HCT116 (cell line): ENCODE data around the gene CDH2.

Experiments
- POLR2A ChIP-seq: IDR thresholded peaks from 2 replicates; pipeline ENCODE4 v1.7.0; 2011; ENCODE audit warnings: borderline replicate concordance; ENCODE audit not compliant: insufficient read depth, insufficient read length; ENCODE audit errors: extremely low read depth
- RAD21 ChIP-seq: IDR thresholded peaks from 2 replicates; pipeline ENCODE4 v1.6.1; 2012; ENCODE audit warnings: low read depth, mild to moderate bottlenecking
- SP1 ChIP-seq: IDR thresholded peaks from 2 replicates; pipeline ENCODE4 v1.6.1; 2012; ENCODE audit warnings: low read depth
- YY1 ChIP-seq: IDR thresholded peaks from 2 replicates; pipeline ENCODE4 v1.6.1; 2011; ENCODE audit warnings: low read length, low read depth, moderate library complexity, mild to moderate bottlenecking; ENCODE audit not compliant: insufficient replicate concordance; ENCODE audit errors: extremely low read depth
- TF ChIP-seq, protein P1 (sequence below), 3 experiments: fragments of 200-600 bp in 1 of 3; sonication (generic) in 1 of 3; IDR thresholded peaks in 2 of 3; conservative IDR thresholded peaks in 1 of 3; 2 replicates each; pipeline ENCODE4 v1.5.1; 2012 to 2017; ENCODE audit warnings: low read depth in 2 of 3, low read length in 2 of 3, antibody characterized with exemption in 1 of 3, borderline replicate concordance in 1 of 3, control low read depth in 1 of 3, mild to moderate bottlenecking in 1 of 3, mixed read lengths in 1 of 3, mixed run types in 1 of 3, moderate library complexity in 1 of 3; ENCODE audit not compliant: insufficient read depth in 1 of 3
- TF ChIP-seq, protein P2 (sequence below): IDR thresholded peaks from 2 replicates; pipeline ENCODE4 v1.6.1; 2012; ENCODE audit warnings: low read depth
- TF ChIP-seq, protein P3 (sequence below): IDR thresholded peaks from 2 replicates; pipeline ENCODE4 v1.6.1; 2012

DNA sequence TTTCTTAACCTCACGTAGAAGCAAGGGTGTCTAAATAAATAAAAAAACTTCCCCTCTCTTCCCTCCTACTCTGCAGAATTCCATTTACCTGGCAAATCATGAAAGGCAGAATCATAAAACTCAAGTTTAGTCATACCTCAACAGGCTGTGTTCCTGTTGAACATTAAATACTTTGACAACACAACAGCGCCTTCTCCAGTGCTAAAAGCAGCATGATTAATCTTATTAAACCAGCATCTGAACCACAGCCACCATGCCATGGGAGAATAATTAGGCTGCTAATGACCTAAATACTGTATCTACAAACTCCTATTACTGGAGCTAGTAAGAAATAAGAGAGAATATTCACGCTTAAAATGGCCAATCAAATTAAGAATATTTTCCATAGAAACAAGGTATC lies 68.1 kb downstream of the CDH2 start:
- TF ChIP-seq, protein P1, sequence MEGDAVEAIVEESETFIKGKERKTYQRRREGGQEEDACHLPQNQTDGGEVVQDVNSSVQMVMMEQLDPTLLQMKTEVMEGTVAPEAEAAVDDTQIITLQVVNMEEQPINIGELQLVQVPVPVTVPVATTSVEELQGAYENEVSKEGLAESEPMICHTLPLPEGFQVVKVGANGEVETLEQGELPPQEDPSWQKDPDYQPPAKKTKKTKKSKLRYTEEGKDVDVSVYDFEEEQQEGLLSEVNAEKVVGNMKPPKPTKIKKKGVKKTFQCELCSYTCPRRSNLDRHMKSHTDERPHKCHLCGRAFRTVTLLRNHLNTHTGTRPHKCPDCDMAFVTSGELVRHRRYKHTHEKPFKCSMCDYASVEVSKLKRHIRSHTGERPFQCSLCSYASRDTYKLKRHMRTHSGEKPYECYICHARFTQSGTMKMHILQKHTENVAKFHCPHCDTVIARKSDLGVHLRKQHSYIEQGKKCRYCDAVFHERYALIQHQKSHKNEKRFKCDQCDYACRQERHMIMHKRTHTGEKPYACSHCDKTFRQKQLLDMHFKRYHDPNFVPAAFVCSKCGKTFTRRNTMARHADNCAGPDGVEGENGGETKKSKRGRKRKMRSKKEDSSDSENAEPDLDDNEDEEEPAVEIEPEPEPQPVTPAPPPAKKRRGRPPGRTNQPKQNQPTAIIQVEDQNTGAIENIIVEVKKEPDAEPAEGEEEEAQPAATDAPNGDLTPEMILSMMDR (IDR thresholded peaks at IDR 0.05 in 2 of 3, conservative IDR thresholded peaks at IDR 0.05 in 1 of 3; ENCODE audit: borderline replicate concordance in 1 of 3, insufficient read depth in 1 of 3, low read depth in 2 of 3, low read length in 2 of 3), result no peak
- no peak for TF ChIP-seq POLR2A
- TF ChIP-seq RAD21, result 0 out of 2 replicates have a peak, but pooled peaks have one; percentile 5
- TF ChIP-seq, protein P2, sequence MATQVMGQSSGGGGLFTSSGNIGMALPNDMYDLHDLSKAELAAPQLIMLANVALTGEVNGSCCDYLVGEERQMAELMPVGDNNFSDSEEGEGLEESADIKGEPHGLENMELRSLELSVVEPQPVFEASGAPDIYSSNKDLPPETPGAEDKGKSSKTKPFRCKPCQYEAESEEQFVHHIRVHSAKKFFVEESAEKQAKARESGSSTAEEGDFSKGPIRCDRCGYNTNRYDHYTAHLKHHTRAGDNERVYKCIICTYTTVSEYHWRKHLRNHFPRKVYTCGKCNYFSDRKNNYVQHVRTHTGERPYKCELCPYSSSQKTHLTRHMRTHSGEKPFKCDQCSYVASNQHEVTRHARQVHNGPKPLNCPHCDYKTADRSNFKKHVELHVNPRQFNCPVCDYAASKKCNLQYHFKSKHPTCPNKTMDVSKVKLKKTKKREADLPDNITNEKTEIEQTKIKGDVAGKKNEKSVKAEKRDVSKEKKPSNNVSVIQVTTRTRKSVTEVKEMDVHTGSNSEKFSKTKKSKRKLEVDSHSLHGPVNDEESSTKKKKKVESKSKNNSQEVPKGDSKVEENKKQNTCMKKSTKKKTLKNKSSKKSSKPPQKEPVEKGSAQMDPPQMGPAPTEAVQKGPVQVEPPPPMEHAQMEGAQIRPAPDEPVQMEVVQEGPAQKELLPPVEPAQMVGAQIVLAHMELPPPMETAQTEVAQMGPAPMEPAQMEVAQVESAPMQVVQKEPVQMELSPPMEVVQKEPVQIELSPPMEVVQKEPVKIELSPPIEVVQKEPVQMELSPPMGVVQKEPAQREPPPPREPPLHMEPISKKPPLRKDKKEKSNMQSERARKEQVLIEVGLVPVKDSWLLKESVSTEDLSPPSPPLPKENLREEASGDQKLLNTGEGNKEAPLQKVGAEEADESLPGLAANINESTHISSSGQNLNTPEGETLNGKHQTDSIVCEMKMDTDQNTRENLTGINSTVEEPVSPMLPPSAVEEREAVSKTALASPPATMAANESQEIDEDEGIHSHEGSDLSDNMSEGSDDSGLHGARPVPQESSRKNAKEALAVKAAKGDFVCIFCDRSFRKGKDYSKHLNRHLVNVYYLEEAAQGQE, result no peak
- TF ChIP-seq SP1, result no peak
- no peak for TF ChIP-seq YY1
- TF ChIP-seq, protein P3, sequence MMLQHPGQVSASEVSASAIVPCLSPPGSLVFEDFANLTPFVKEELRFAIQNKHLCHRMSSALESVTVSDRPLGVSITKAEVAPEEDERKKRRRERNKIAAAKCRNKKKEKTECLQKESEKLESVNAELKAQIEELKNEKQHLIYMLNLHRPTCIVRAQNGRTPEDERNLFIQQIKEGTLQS, result no peak
